Measurements from ENCODE around the gene CDKL5. TPM values are rescaled to one million over a fixed set of nuclear protein-coding genes. Genes with fewer than 3 reads are reported as not detected.

CDKL5 gene
- total and polyA plus RNA-seq, 7 donors, result 0.42 to 3.8 (median 1.6) TPM

GRCh38 chrX:18687856-18688495 lies 262.6 kb downstream of the CDKL5 start:
- TF ChIP-seq, protein P1, sequence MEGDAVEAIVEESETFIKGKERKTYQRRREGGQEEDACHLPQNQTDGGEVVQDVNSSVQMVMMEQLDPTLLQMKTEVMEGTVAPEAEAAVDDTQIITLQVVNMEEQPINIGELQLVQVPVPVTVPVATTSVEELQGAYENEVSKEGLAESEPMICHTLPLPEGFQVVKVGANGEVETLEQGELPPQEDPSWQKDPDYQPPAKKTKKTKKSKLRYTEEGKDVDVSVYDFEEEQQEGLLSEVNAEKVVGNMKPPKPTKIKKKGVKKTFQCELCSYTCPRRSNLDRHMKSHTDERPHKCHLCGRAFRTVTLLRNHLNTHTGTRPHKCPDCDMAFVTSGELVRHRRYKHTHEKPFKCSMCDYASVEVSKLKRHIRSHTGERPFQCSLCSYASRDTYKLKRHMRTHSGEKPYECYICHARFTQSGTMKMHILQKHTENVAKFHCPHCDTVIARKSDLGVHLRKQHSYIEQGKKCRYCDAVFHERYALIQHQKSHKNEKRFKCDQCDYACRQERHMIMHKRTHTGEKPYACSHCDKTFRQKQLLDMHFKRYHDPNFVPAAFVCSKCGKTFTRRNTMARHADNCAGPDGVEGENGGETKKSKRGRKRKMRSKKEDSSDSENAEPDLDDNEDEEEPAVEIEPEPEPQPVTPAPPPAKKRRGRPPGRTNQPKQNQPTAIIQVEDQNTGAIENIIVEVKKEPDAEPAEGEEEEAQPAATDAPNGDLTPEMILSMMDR (IDR thresholded peaks at IDR 0.05), result no peak
- no peak overlapping the region for H3K27ac ChIP-seq
- no peaks in the 10 kb centered on the region for H3K9me3 ChIP-seq
- H3K4me1 ChIP-seq, result no peaks in the 10 kb centered on the region
- no peak for ATAC-seq
- 86 to 98% (median 90%) methylated on average over 7 of the region's 7 CpGs for WGBS, 3 donors
- DNase-seq, result no peak
- no peak overlapping the region for H3K4me3 ChIP-seq
- no peaks in the 10 kb centered on the region for H3K36me3 ChIP-seq (ENCODE audit: insufficient read depth in 1 of 2, low read depth in 1 of 2)
- intact Hi-C loops (cut with DNase I), result no loop called here
- no peaks in the 10 kb centered on the region for H3K27me3 ChIP-seq (ENCODE audit: insufficient read depth in 3 of 3, low read length in 2 of 3)

DNA sequence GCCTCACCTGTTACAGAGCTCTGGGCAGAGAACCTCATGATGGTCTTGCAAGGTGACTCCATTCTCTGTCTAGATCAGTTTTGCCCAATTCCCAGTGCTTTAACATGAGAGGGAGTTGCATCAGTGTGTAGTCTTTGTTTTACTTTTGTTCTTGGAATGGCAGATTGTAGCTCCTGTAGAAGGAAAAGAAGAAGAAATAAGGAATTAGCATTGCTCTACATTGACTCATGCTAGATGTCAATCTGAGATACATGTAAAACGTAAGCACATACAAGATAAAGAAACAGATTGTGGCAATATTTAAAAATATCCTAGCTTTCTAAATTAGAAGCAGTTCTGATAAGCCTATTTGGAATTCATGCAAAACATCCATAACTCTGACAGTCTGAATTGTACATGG lies 266.0 kb downstream of the CDKL5 start:
- ATAC-seq, result no peak
- intact Hi-C loops (cut with DNase I), result no loop called here

DNA sequence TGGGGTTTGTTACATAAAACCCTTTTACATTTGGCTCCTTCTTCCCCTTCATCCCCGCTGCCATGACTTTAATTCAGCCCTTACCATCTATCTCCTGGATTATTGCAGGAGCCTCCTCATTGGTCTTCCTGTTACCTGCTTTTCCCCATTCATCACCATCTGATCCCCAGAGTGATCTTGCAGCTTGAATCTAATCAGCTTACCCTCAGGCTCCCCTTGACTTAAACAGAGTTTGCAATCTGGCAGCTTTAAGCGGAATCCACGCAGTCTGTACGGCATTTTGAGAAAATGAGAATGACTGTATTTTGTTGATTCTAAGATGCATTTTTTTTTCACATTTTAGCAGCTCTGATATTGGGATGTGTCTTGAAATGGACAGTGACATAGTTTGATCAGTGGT lies 267.1 kb downstream of the CDKL5 start:
- Histone ChIP-seq H3K9me3 (no peaks in the 10 kb centered on the region), H3K36me3 (ENCODE audit: insufficient read depth in 1 of 2, low read depth in 1 of 2) (no peaks in the 10 kb centered on the region), H3K27me3 (ENCODE audit: insufficient read depth in 3 of 3, low read length in 2 of 3) (peaks cover 0 to 5% (median 0%) of the 10 kb centered on the region in 3 donors), H3K4me3 (no peak overlapping the region), H3K4me1 (no peaks in the 10 kb centered on the region), H3K27ac (no peak overlapping the region)
- TF ChIP-seq, protein P1 (IDR thresholded peaks at IDR 0.05), result no peak
- ATAC-seq (no peak), DNase-seq (no peak)
- WGBS, 3 donors, result 87 to 95% (median 88%) methylated on average over 4 of the region's 4 CpGs
- intact Hi-C loops (cut with DNase I), result no loop called here

More for the DNA sequence above, 266.0 kb downstream of the CDKL5 start:
- H3K27ac ChIP-seq, result no peak overlapping the region
- H3K4me1 ChIP-seq, result no peaks in the 10 kb centered on the region
- no peaks in the 10 kb centered on the region for H3K9me3 ChIP-seq
- H3K36me3 ChIP-seq (ENCODE audit: insufficient read depth in 1 of 2, low read depth in 1 of 2), result no peaks in the 10 kb centered on the region
- peaks cover 0 to 5% (median 0%) of the 10 kb centered on the region in 3 donors for H3K27me3 ChIP-seq (ENCODE audit: insufficient read depth in 3 of 3, low read length in 2 of 3)
- no peak overlapping the region for H3K4me3 ChIP-seq
- 63 to 72% (median 63%) methylated on average over 1 of the region's 1 CpG for WGBS, 3 donors
- DNase-seq, result no peak
- TF ChIP-seq, protein P1 (IDR thresholded peaks at IDR 0.05), result no peak

DNA sequence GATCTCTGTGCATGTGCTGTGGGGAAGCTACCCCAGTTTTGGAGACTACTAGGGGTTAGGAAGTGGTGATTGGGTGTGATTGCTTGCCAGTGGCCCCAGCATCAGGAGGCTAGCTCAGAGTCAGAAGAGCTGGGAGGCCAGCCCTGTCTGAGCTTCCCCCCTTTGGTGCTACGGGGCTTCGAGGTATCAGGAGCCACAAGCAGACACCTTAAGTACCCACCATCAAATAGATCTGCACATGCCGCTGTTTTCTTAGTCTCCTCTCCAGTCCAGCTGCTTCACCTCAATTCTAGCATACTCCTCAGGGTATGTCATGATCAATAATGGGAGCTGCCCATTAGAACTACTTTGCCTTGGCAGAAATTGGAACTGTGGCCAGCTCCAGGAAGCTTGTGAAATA lies 271.2 kb downstream of the CDKL5 start:
- H3K4me1 ChIP-seq, result no peaks in the 10 kb centered on the region
- ATAC-seq (no peak), DNase-seq (no peak)
- TF ChIP-seq, protein P1 (IDR thresholded peaks at IDR 0.05), result no peak
- peaks cover 0 to 5% (median 0%) of the 10 kb centered on the region in 3 donors for H3K27me3 ChIP-seq (ENCODE audit: insufficient read depth in 3 of 3, low read length in 2 of 3)
- 83 to 98% (median 87%) methylated on average over 3 of the region's 3 CpGs for WGBS, 3 donors
- no peaks in the 10 kb centered on the region for H3K36me3 ChIP-seq (ENCODE audit: insufficient read depth in 1 of 2, low read depth in 1 of 2)
- no peak overlapping the region for H3K27ac ChIP-seq
- H3K4me3 ChIP-seq, result no peak overlapping the region
- H3K9me3 ChIP-seq, result no peaks in the 10 kb centered on the region
- intact Hi-C loops (cut with DNase I), result loop anchor here in 1 of 2 donors (5.0 kb wide), 1 partner anchor 609 kb away; no protein-coding TSS in a partner anchor
